NCI-H2107 (cell line): ENCODE results near the gene SLC25A24.
"Not testable (repeated sequence)": the region's sequence is repeated elsewhere in the genome, so short reads cannot be mapped to it uniquely, and the experiment has no call there.

Source experiments
- DNase-seq: peaks from one replicate; lab custom pipeline; 2025; lab: John Stamatoyannopoulos, UW

Gene SLC25A24

GRCh38 chr1:108199781-108200686 lies at the start of gene SLC25A24:
Gene SLC25A24, minus strand, starts transcription at chr1:108200343. Its CDS starts 205 bp downstream, at chr1:108200138.
- peak; percentile 70 for DNase-seq

GRCh38 chr1:108243976-108244375 lies 43.8 kb upstream of the SLC25A24 start, which contains the start of gene NBPF4:
Gene NBPF4, minus strand, starts transcription at chr1:108244076. Its CDS starts 315 bp downstream, at chr1:108243761.
- DNase-seq: not testable (repeated sequence)

GRCh38 chr1:108239426-108239825 lies 39.3 kb upstream of the SLC25A24 start:
- DNase-seq: not testable (repeated sequence)

GRCh38 chr1:108235308-108235707 lies 35.2 kb upstream of the SLC25A24 start:
- DNase-seq: not testable (repeated sequence)

GRCh38 chr1:108232183-108232582 lies 32.0 kb upstream of the SLC25A24 start:
- DNase-seq: not testable (repeated sequence)

GRCh38 chr1:108229976-108230375 lies 29.8 kb upstream of the SLC25A24 start:
- DNase-seq: not testable (repeated sequence)

- not testable (repeated sequence) for DNase-seq
These were observed 27.6 kb upstream of the SLC25A24 start for GRCh38 chr1:108227772-108228171.

- DNase-seq: not testable (repeated sequence)
These were observed 26.7 kb upstream of the SLC25A24 start for GRCh38 chr1:108226855-108227254.

- not testable (repeated sequence) for DNase-seq
These were observed 23.1 kb upstream of the SLC25A24 start for GRCh38 chr1:108223226-108223625.

- not testable (repeated sequence) for DNase-seq
These were observed 17.5 kb upstream of the SLC25A24 start for GRCh38 chr1:108217515-108218174.

GRCh38 chr1:108217007-108217406 lies 16.9 kb upstream of the SLC25A24 start:
- not testable (repeated sequence) for DNase-seq

- not testable (repeated sequence) for DNase-seq
These were observed 16.1 kb upstream of the SLC25A24 start for GRCh38 chr1:108216028-108216890.

- DNase-seq: peak; percentile 22
These were observed 14.7 kb upstream of the SLC25A24 start for GRCh38 chr1:108214641-108215465.

GRCh38 chr1:108211014-108211413 lies 10.9 kb upstream of the SLC25A24 start:
- DNase-seq: no peak

GRCh38 chr1:108209456-108210108 lies 9.4 kb upstream of the SLC25A24 start:
- no peak for DNase-seq

- DNase-seq: no peak
These were observed 8.7 kb upstream of the SLC25A24 start for GRCh38 chr1:108208724-108209446.

- not testable (repeated sequence) for DNase-seq
These were observed 3.4 kb upstream of the SLC25A24 start for GRCh38 chr1:108203582-108203981.

GRCh38 chr1:108201687-108202086 lies 1.5 kb upstream of the SLC25A24 start:
- no peak for DNase-seq

- peak; percentile 27 for DNase-seq
These were observed 526 bp upstream of the SLC25A24 start for GRCh38 chr1:108200687-108201051.

GRCh38 chr1:108199201-108199691 lies 897 bp downstream of the SLC25A24 start:
- no peak for DNase-seq
